Activated CD4-positive, alpha-beta memory T cell treated with anti-CD3 and anti-CD28 coated beads, Interleukin-2, amount 10 ng/mL, durations not matched to agents 7 days and 5 days (primary cell): ENCODE data around the gene PDE4D. TPM values are rescaled to one million over a fixed set of nuclear protein-coding genes. Genes with fewer than 3 reads are reported as not detected.
A peak's percentile ranks its signal among the peaks of the same experiment; 100 is the strongest.
"Not testable (repeated sequence)": the region's sequence is repeated elsewhere in the genome, so short reads cannot be mapped to it uniquely, and the experiment has no call there.

Experiments used
- CTCF ChIA-PET: fragments of 350-600 bp; sonication (Branson Sonifier 250); formaldehyde crosslinking; loops from one replicate; lab custom pipeline; 2021; ENCODE audit warnings: antibody characterized with exemption, inconsistent platforms; lab: Charles Lee
- POLR2A ChIA-PET: fragments of 350-600 bp; sonication (Branson Sonifier 250); formaldehyde crosslinking; loops from one replicate; lab custom pipeline; 2021; ENCODE audit warnings: antibody characterized with exemption; lab: Charles Lee
- DNase-seq: peaks from one replicate; pipeline ENCODE4 v3.0.0-alpha.2; 2020
- H3K27ac Mint-ChIP-seq: one replicate; pipeline ENCODE4 v1.8.0; 2021; ENCODE audit warnings: mild to moderate bottlenecking, mixed read lengths
- H3K27me3 Mint-ChIP-seq: one replicate; pipeline ENCODE4 v1.8.0; 2021; ENCODE audit warnings: mixed read lengths
- H3K36me3 Mint-ChIP-seq: one replicate; pipeline ENCODE4 v1.8.0; 2021; ENCODE audit warnings: low read depth, mixed read lengths
- H3K4me1 Mint-ChIP-seq: one replicate; pipeline ENCODE4 v1.8.0; 2021; ENCODE audit warnings: mixed read lengths
- H3K4me3 Mint-ChIP-seq: one replicate; pipeline ENCODE4 v1.8.0; 2021; ENCODE audit warnings: mild to moderate bottlenecking, mixed read lengths
- H3K9me3 Mint-ChIP-seq: one replicate; pipeline ENCODE4 v1.8.0; 2021; ENCODE audit warnings: mixed read lengths
- total RNA-seq, 2 experiments: library from RNA; stranded (reverse); gene quantifications; one replicate each; pipeline ENCODE4 v1.2.3, GENCODE V29; 2021

PDE4D gene
- total RNA-seq, 2 experiments from 2014 or later: 123 to 126 TPM

GRCh38 chr5:59374036-59374435 lies 519.5 kb downstream of the PDE4D start:
- POLR2A ChIA-PET, H3K36me3 Mint-ChIP-seq, H3K4me1 Mint-ChIP-seq, H3K27ac Mint-ChIP-seq, H3K9me3 Mint-ChIP-seq, DNase-seq, H3K4me3 Mint-ChIP-seq, CTCF ChIA-PET: not testable (repeated sequence)
- peaks cover 17% of the 10 kb centered on the region for H3K27me3 Mint-ChIP-seq

GRCh38 chr5:59371525-59372127 lies 521.9 kb downstream of the PDE4D start:
- CTCF ChIA-PET: interaction anchor here (1.9 to 2.8 kb wide), 2 partner anchors 9 to 183 kb away, joined by 11 to 12 read pairs; no protein-coding TSS in a partner anchor

GRCh38 chr5:59368951-59369350 lies 524.6 kb downstream of the PDE4D start:
- H3K27ac Mint-ChIP-seq: no peak overlapping the region
- peaks cover 7% of the 10 kb centered on the region for H3K9me3 Mint-ChIP-seq
- H3K4me3 Mint-ChIP-seq: no peak overlapping the region
- H3K4me1 Mint-ChIP-seq: peaks cover 8% of the 10 kb centered on the region
- no peaks in the 10 kb centered on the region for H3K36me3 Mint-ChIP-seq
- no peak for DNase-seq
- ChIA-PET POLR2A (no interaction called here), CTCF (interaction anchor here (1.1 to 5.7 kb wide), 2 partner anchors 11 to 180 kb away, joined by 3 to 44 read pairs; no protein-coding TSS in a partner anchor)
- H3K27me3 Mint-ChIP-seq: peaks cover 23% of the 10 kb centered on the region

More at GRCh38 chr5:59371525-59372127, 521.9 kb downstream of the PDE4D start:
- H3K36me3 Mint-ChIP-seq: no peaks in the 10 kb centered on the region
- H3K4me1 Mint-ChIP-seq: peaks cover 8% of the 10 kb centered on the region
- H3K4me3 Mint-ChIP-seq: no peak overlapping the region
- no peak for DNase-seq
- H3K27ac Mint-ChIP-seq: no peak overlapping the region
- H3K9me3 Mint-ChIP-seq: peaks cover 9% of the 10 kb centered on the region
- H3K27me3 Mint-ChIP-seq: peaks cover 25% of the 10 kb centered on the region
- POLR2A ChIA-PET: no interaction called here

DNA sequence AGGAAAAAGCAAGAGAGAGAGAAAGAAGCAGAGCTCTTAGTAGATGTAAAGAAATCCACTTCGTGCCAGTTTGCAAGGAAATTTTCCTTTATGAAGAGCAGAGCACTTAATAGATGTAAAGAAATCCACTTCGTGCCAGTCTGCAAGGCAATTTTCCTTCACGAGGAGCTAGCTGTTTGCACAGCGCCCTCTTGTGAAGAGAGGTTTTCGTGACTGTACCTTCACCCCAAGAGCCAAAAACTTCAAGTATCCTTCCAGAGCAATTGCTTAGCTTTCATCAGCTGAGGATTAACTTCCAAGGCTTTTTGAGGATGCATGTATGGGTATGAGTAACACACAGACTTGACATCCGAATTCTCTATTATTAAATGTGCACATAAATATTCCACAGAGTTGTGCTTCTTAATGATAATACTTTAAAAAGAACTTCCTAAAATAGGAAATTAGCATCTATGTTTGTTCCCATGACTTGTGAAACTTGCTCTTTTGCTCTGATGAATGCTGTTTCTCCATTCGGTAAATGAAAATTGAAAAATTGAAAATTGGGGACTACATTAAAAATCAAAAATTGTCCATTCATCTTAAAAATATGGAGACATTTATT lies 525.6 kb downstream of the PDE4D start:
- H3K27me3 Mint-ChIP-seq: peaks cover 26% of the 10 kb centered on the region
- DNase-seq: peak; percentile 48
- H3K36me3 Mint-ChIP-seq: no peaks in the 10 kb centered on the region
- H3K27ac Mint-ChIP-seq: no peak overlapping the region
- peaks cover 8% of the 10 kb centered on the region for H3K4me1 Mint-ChIP-seq
- ChIA-PET POLR2A (no interaction called here), CTCF (interaction anchor here (0.8 to 5.7 kb wide), 12 partner anchors 9 to 496 kb away, joined by 3 to 44 read pairs (median 3); no protein-coding TSS in a partner anchor)
- no peak overlapping the region for H3K4me3 Mint-ChIP-seq
- no peaks in the 10 kb centered on the region for H3K9me3 Mint-ChIP-seq

GRCh38 chr5:59366784-59367183 lies 526.7 kb downstream of the PDE4D start:
- Mint-ChIP-seq H3K27me3 (peaks cover 30% of the 10 kb centered on the region), H3K4me1 (peaks cover 8% of the 10 kb centered on the region), H3K36me3 (no peaks in the 10 kb centered on the region), H3K27ac (no peak overlapping the region), H3K9me3 (no peaks in the 10 kb centered on the region), H3K4me3 (no peak overlapping the region)
- CTCF ChIA-PET: interaction anchor here (1.0 to 5.7 kb wide), 4 partner anchors 147 to 480 kb away, joined by 3 to 44 read pairs (median 4); no protein-coding TSS in a partner anchor
- no peak for DNase-seq
- POLR2A ChIA-PET: no interaction called here

DNA sequence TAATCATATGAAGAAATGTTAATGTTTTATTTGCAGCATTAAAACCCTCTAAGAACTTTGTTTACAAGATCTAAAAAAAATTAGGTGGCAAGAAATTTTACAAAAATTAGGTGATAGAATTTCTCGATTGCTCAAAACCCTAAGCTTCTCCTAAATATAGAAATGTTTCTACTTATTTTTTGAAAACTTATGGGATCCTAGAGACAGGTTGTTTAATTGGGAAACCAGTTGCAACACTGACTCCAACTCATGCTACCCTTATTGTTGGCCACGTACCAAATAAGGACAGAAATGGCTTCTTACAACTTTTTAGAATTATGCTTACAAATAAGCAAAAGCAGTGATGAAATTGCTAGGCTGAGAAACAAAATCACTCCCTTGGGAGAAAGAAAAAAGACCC lies 531.1 kb downstream of the PDE4D start:
- Mint-ChIP-seq H3K4me1 (no peaks in the 10 kb centered on the region), H3K27ac (no peak overlapping the region), H3K4me3 (no peak overlapping the region), H3K36me3 (no peaks in the 10 kb centered on the region), H3K9me3 (no peaks in the 10 kb centered on the region), H3K27me3 (peaks cover 34% of the 10 kb centered on the region)
- CTCF ChIA-PET: no interaction called here
- POLR2A ChIA-PET: no interaction called here
- no peak for DNase-seq

DNA sequence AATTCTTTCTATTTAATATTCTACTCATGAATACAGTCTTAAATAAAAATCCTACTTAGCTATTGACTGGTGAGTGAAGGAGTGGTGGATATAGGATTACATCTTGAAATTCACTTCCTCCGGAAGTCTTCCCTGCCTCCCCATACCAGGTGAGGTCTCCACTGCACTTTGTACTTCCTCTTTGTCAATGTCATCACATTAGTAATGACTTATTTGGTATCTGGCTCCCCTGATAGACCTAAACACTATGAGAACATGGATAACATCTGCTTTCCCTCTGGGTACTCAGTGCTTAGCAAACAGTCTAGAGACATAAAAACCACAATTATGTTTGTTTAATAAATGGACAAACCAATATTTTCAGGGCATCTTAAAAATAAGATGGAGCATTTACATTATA lies 532.1 kb downstream of the PDE4D start:
- peaks cover 33% of the 10 kb centered on the region for H3K27me3 Mint-ChIP-seq

GRCh38 chr5:59360130-59360555 lies 533.4 kb downstream of the PDE4D start:
- ChIA-PET POLR2A (no interaction called here), CTCF (interaction anchor here (1.4 to 2.4 kb wide), 2 partner anchors 10 to 171 kb away, joined by 3 to 5 read pairs; no protein-coding TSS in a partner anchor)
- no peak overlapping the region for H3K4me3 Mint-ChIP-seq

More for the DNA sequence above, 532.1 kb downstream of the PDE4D start:
- Mint-ChIP-seq H3K27ac (no peak overlapping the region), H3K4me1 (no peaks in the 10 kb centered on the region), H3K36me3 (no peaks in the 10 kb centered on the region), H3K9me3 (no peaks in the 10 kb centered on the region), H3K4me3 (no peak overlapping the region)
- no peak for DNase-seq
- CTCF ChIA-PET: no interaction called here
- POLR2A ChIA-PET: no interaction called here

DNA sequence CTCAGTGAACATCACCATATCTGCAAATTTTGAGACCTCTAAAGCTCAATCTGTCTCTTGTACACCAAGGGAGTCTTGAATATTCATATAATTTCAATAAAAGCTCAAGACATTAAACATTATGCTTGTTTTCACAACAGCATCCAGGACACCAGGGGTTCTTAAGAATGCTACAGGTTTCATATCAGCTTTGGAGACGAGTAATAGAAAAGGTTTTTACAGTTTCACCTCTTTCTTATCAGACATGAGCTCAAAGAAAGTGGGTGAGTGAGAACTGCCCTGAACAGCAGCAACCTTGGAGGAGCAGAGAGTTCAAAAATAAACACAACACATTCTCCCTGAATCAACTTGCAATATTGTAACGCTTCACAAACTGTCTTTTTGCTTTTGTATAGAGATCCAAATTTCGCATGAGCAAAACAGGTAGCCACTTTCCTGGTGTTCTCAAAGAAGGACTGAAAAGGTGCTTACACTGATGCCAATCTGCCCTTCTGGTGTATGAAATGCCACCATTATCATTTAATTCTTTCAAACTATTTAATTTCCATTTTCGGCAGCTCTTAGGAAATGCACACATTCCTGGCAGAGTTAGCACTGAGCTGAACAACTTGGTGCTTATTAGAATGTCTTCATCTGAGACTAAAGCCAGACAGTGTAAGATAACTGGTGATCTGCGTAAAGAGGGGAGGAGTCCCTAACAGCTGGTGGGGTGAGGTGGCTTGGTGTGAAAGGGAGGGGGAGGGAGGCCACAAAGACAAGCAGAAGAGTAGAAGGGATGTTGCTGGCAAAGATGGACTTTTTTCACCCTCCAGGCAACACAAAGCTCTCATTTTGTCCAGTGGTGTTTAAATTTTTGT lies 535.3 kb downstream of the PDE4D start:
- Mint-ChIP-seq H3K27ac (no peak overlapping the region), H3K4me3 (no peak overlapping the region), H3K27me3 (peaks cover 28% of the 10 kb centered on the region), H3K36me3 (no peaks in the 10 kb centered on the region), H3K9me3 (no peaks in the 10 kb centered on the region), H3K4me1 (no peaks in the 10 kb centered on the region)
- ChIA-PET POLR2A (no interaction called here), CTCF (interaction anchor here (1.3 to 2.4 kb wide), 3 partner anchors 9 to 170 kb away, joined by 3 to 5 read pairs (median 4); no protein-coding TSS in a partner anchor)
- DNase-seq: no peak

More at GRCh38 chr5:59360130-59360555, 533.4 kb downstream of the PDE4D start:
- no peak for DNase-seq
- Mint-ChIP-seq H3K9me3 (no peaks in the 10 kb centered on the region), H3K4me1 (no peaks in the 10 kb centered on the region), H3K27me3 (peaks cover 29% of the 10 kb centered on the region), H3K27ac (no peak overlapping the region), H3K36me3 (no peaks in the 10 kb centered on the region)

- Mint-ChIP-seq H3K9me3 (no peaks in the 10 kb centered on the region), H3K27me3 (peaks cover 29% of the 10 kb centered on the region), H3K27ac (no peak overlapping the region), H3K36me3 (no peaks in the 10 kb centered on the region), H3K4me3 (no peak overlapping the region), H3K4me1 (no peaks in the 10 kb centered on the region)
- POLR2A ChIA-PET: no interaction called here
- DNase-seq: no peak
- CTCF ChIA-PET: interaction anchor here (1.3 to 2.4 kb wide), 2 partner anchors 11 to 169 kb away, joined by 3 to 5 read pairs; no protein-coding TSS in a partner anchor
These were observed 536.0 kb downstream of the PDE4D start for GRCh38 chr5:59357381-59357977.

- Mint-ChIP-seq H3K4me1 (no peaks in the 10 kb centered on the region), H3K4me3 (no peak overlapping the region), H3K36me3 (no peaks in the 10 kb centered on the region), H3K27ac (no peak overlapping the region), H3K27me3 (peaks cover 29% of the 10 kb centered on the region), H3K9me3 (no peaks in the 10 kb centered on the region)
- POLR2A ChIA-PET: no interaction called here
- no peak for DNase-seq
- CTCF ChIA-PET: no interaction called here
These were observed 536.6 kb downstream of the PDE4D start for GRCh38 chr5:59356813-59357380.

GRCh38 chr5:59354811-59355210 lies 538.7 kb downstream of the PDE4D start:
- no peak overlapping the region for H3K4me3 Mint-ChIP-seq
- no peaks in the 10 kb centered on the region for H3K4me1 Mint-ChIP-seq
- no peaks in the 10 kb centered on the region for H3K36me3 Mint-ChIP-seq
- DNase-seq: no peak
- no peak overlapping the region for H3K27ac Mint-ChIP-seq
- POLR2A ChIA-PET: no interaction called here
- H3K27me3 Mint-ChIP-seq: peaks cover 28% of the 10 kb centered on the region
- no peaks in the 10 kb centered on the region for H3K9me3 Mint-ChIP-seq
- CTCF ChIA-PET: interaction anchor here (1.1 to 1.3 kb wide), 2 partner anchors 13 to 167 kb away, joined by 3 to 4 read pairs; no protein-coding TSS in a partner anchor
